Measurements from ENCODE around the gene ECHDC3. TPM values are rescaled to one million over a fixed set of nuclear protein-coding genes. Genes with fewer than 3 reads are reported as not detected.

Gene ECHDC3
- total and polyA plus RNA-seq, 2 of the 4 experiments (the other 2 are of a cell fraction), result 4.3 to 5.0 TPM

DNA sequence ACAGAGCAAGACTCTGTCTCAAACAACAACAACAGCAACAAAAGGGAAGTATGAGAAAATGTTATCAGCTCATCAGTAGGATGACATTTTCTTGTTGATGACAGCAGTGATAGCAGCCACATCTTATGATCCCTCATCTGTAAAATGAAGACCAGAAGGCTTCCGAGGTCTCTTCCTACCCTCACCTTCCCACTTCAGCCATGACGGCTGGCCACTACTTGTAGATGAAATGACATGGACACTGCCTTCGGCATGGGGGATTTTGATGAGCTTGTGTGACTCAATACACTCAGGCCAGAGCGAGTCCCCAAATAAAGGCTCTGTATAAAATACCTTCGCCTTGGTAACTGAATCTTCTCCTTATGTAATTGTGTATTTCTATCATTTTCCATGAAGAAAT lies 6.7 kb downstream of the ECHDC3 start:
- Histone ChIP-seq H3K27ac (ENCODE audit: insufficient read depth, low read length) (no peak overlapping the region), H3K23ac (ENCODE audit: low read depth, low read length) (no peak overlapping the region), H3K9ac (ENCODE audit: low read depth, low read length) (no peak overlapping the region), H3K9me3 (ENCODE audit: control insufficient read depth, insufficient read depth, low read length) (no peaks in the 10 kb centered on the region), H2AFZ (replicated peaks; ENCODE audit: low read length, poor library complexity) (no peak overlapping the region), H2AK9ac (replicated peaks; ENCODE audit: low read depth, low read length, poor library complexity) (no peak overlapping the region), H4K91ac (ENCODE audit: insufficient read depth, low read depth, low read length) (no peak overlapping the region), H3K14ac (replicated peaks; ENCODE audit: low read depth, low read length) (no peak overlapping the region), H3K4me1 (ENCODE audit: control insufficient read depth, insufficient read depth, low read length) (no peaks in the 10 kb centered on the region), H2BK120ac (ENCODE audit: low read depth, low read length) (no peak overlapping the region), H3K18ac (ENCODE audit: low read depth, low read length) (no peak overlapping the region), H4K20me1 (ENCODE audit: insufficient read depth, low read length) (no peaks in the 10 kb centered on the region), H3K9me1 (ENCODE audit: insufficient read depth, low read length) (no peaks in the 10 kb centered on the region), H4K8ac (ENCODE audit: low read depth in 2 of 2, low read length in 2 of 2) (no peak overlapping the region), H2AK5ac (ENCODE audit: low read depth, low read length) (no peak overlapping the region), H4K5ac (ENCODE audit: low read depth, low read length) (no peak overlapping the region), H3K36me3 (ENCODE audit: control insufficient read depth, insufficient read depth, low read length) (no peaks in the 10 kb centered on the region), H3K56ac (ENCODE audit: extremely low read depth, insufficient read depth, low read length) (no peak overlapping the region), H3K79me1 (ENCODE audit: low read depth in 1 of 2, low read length in 2 of 2) (no peaks in the 10 kb centered on the region), H3K4ac (ENCODE audit: low read depth, low read length) (no peak overlapping the region), H3K27me3 (ENCODE audit: control insufficient read depth, insufficient read depth, low read length) (no peaks in the 10 kb centered on the region), H2BK20ac (ENCODE audit: low read depth, low read length) (no peak overlapping the region), H2BK5ac (ENCODE audit: low read depth, low read length, poor library complexity, severe bottlenecking) (no peak overlapping the region), H3K4me2 (ENCODE audit: low read depth, low read length) (no peak overlapping the region), H3K4me3 (ENCODE audit: insufficient read depth, low read depth, low read length) (no peak overlapping the region), H2BK15ac (ENCODE audit: low read depth, low read length) (no peak overlapping the region)
- ChIA-PET POLR2A (ENCODE audit: unreplicated experiment) (no interaction called here), CTCF (no interaction called here)
- DNase-seq (no peak), ATAC-seq (ENCODE audit: low read depth) (no peak)
- intact Hi-C loops (cut with micrococcal nuclease), result no loop called here
- in situ Hi-C loops (cut with MboI; ENCODE audit: low sequenced_read_pairs), result no loop called here
- dilution Hi-C loops (cut with HindIII; ENCODE audit: low sequenced_read_pairs, unreplicated experiment), result no loop called here
- no CpG with 5 or more reads among the region's 5 CpGs for WGBS, 2 experiments (ENCODE audit: extremely low coverage in 2 of 2, insufficient read length in 1 of 2)
- TF ChIP-seq MAZ (IDR thresholded peaks at IDR 0.05; ENCODE audit: borderline replicate concordance, low read depth, low read length), result no peak
- TF ChIP-seq, protein P1, sequence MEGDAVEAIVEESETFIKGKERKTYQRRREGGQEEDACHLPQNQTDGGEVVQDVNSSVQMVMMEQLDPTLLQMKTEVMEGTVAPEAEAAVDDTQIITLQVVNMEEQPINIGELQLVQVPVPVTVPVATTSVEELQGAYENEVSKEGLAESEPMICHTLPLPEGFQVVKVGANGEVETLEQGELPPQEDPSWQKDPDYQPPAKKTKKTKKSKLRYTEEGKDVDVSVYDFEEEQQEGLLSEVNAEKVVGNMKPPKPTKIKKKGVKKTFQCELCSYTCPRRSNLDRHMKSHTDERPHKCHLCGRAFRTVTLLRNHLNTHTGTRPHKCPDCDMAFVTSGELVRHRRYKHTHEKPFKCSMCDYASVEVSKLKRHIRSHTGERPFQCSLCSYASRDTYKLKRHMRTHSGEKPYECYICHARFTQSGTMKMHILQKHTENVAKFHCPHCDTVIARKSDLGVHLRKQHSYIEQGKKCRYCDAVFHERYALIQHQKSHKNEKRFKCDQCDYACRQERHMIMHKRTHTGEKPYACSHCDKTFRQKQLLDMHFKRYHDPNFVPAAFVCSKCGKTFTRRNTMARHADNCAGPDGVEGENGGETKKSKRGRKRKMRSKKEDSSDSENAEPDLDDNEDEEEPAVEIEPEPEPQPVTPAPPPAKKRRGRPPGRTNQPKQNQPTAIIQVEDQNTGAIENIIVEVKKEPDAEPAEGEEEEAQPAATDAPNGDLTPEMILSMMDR (conservative IDR thresholded peaks at IDR 0.05; ENCODE audit: low read depth, low read length), result no peak
- no peak for TF ChIP-seq POLR2A (IDR thresholded peaks at IDR 0.05; ENCODE audit: low read depth, low read length)
- no peak for TF ChIP-seq MXI1 (IDR thresholded peaks at IDR 0.05; ENCODE audit: borderline replicate concordance, low read depth, low read length)
- TF ChIP-seq RAD21 (IDR thresholded peaks at IDR 0.05; ENCODE audit: low read length), result no peak
- no peak for TF ChIP-seq RFX5 (IDR thresholded peaks at IDR 0.05; ENCODE audit: low read depth, low read length)
- no peak for TF ChIP-seq RCOR1 (IDR thresholded peaks at IDR 0.05; ENCODE audit: insufficient replicate concordance, low read length)
- no peak for TF ChIP-seq MAFK (IDR thresholded peaks at IDR 0.05; ENCODE audit: low read depth, low read length)
- TF ChIP-seq SMC3 (IDR thresholded peaks at IDR 0.05; ENCODE audit: low read depth, low read length), result no peak
- TF ChIP-seq CHD1 (IDR thresholded peaks at IDR 0.05; ENCODE audit: low read depth, low read length), result no peak
- TF ChIP-seq, protein P2, sequence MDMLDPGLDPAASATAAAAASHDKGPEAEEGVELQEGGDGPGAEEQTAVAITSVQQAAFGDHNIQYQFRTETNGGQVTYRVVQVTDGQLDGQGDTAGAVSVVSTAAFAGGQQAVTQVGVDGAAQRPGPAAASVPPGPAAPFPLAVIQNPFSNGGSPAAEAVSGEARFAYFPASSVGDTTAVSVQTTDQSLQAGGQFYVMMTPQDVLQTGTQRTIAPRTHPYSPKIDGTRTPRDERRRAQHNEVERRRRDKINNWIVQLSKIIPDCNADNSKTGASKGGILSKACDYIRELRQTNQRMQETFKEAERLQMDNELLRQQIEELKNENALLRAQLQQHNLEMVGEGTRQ (IDR thresholded peaks at IDR 0.05; ENCODE audit: low read depth, low read length), result no peak
- TF ChIP-seq, protein P3, sequence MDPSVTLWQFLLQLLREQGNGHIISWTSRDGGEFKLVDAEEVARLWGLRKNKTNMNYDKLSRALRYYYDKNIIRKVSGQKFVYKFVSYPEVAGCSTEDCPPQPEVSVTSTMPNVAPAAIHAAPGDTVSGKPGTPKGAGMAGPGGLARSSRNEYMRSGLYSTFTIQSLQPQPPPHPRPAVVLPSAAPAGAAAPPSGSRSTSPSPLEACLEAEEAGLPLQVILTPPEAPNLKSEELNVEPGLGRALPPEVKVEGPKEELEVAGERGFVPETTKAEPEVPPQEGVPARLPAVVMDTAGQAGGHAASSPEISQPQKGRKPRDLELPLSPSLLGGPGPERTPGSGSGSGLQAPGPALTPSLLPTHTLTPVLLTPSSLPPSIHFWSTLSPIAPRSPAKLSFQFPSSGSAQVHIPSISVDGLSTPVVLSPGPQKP (IDR thresholded peaks at IDR 0.05; ENCODE audit: borderline replicate concordance, low read depth, low read length), result no peak
- TF ChIP-seq NFE2L2 (IDR thresholded peaks at IDR 0.05; ENCODE audit: low read depth, low read length), result no peak
- TF ChIP-seq BHLHE40 (IDR thresholded peaks at IDR 0.05; ENCODE audit: low read depth, low read length), result no peak
- no peak for TF ChIP-seq FOS (IDR thresholded peaks at IDR 0.05; ENCODE audit: low read depth, low read length)
- no peak for TF ChIP-seq CEBPB (IDR thresholded peaks at IDR 0.05; ENCODE audit: low read depth, low read length)
- no TSS peak for BruUV-seq (replicated peaks)

Measured in IMR-90 (cell line).